SJSA1 (cell line): ENCODE measurements around the gene UBE2D2. TPM values are rescaled to one million over a fixed set of nuclear protein-coding genes. Genes with fewer than 3 reads are reported as not detected.

ENCODE experiments used
- DNase-seq, 2 experiments: peaks; one replicate each; pipeline ENCODE4 v3.0.0-alpha.2; 2015 to 2020; ENCODE audit warnings: low spot score in 2 of 2, low read depth in 1 of 2
- H3K27ac ChIP-seq: fragments of 250-450 bp; sonication (Bioruptor Pico); 2 replicates; pipeline ENCODE4 v1.5.1; 2020; ENCODE audit warnings: mild to moderate bottlenecking, moderate library complexity
- H3K27me3 ChIP-seq: fragments of 250-450 bp; sonication (Bioruptor Pico); replicated peaks from 2 replicates; pipeline ENCODE4 v1.5.1; 2020; ENCODE audit warnings: mild to moderate bottlenecking, moderate library complexity
- H3K36me3 ChIP-seq: fragments of 250-450 bp; sonication (Bioruptor Pico); 2 replicates; pipeline ENCODE4 v1.5.1; 2020; ENCODE audit warnings: mild to moderate bottlenecking
- H3K4me1 ChIP-seq: fragments of 250-450 bp; sonication (Bioruptor Pico); replicated peaks from 2 replicates; pipeline ENCODE4 v1.6.1; 2021; ENCODE audit warnings: mild to moderate bottlenecking
- H3K4me3 ChIP-seq: fragments of 250-450 bp; sonication (Bioruptor Pico); 2 replicates; pipeline ENCODE4 v1.5.1; 2020; ENCODE audit warnings: mild to moderate bottlenecking
- H3K9me3 ChIP-seq: fragments of 250-450 bp; sonication (Bioruptor Pico); replicated peaks from 2 replicates; pipeline ENCODE4 v1.5.1; 2020; ENCODE audit warnings: mild to moderate bottlenecking
- total RNA-seq: library from RNA; depleted of rRNA; stranded (reverse); fragments of >200 nt; shearing (Covaris generic); gene quantifications from 2 replicates; pipeline ENCODE4 v1.2.3, GENCODE V29; 2014

Gene UBE2D2
- total RNA-seq, 1 experiment from 2014 or later = 159 TPM

DNA sequence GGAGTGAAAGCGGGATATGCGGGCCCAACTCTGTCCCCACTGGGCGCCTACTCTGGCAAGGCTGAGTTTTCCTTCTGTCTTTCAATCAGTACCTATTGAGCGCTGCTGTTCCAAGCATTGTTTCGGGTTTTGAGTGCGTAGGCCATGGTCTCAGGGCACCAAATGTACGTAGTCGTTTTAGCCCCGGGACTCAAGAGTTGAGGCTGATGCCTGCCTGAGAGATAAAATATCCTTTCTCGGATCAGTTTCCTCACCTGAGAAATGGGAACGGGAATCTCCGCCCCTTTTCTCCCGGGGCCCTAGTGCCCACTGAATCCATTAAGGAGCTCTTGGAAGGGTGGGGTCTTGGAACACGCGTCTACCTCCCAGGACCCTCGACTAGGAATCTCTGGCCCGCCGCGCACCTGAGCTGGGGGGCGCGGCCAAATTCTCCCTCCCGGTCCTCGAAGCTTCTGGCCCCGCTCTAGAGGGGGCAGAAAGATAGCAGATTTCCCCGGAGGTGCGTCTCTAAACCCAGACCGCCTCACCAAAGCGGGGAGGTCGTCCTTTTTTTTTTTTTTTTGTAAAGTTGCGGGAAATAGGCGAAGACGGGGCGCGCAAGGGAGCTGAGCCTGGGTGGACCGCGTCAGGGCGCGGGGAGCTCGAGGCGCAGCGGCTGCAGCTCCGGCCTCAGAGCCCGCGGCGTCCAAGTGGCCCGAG lies 86.5 kb downstream of the UBE2D2 start:
- H3K4me1 ChIP-seq = peaks cover 37% of the 10 kb centered on the region
- no peaks in the 10 kb centered on the region for H3K27me3 ChIP-seq
- H3K9me3 ChIP-seq = no peaks in the 10 kb centered on the region
- peaks cover 18% of the 10 kb centered on the region for H3K36me3 ChIP-seq
- peak overlapping the region; percentile 95 for H3K4me3 ChIP-seq
- no peak overlapping the region for H3K27ac ChIP-seq
- peak in 1 of 2 experiments; percentile 56 for DNase-seq

DNA sequence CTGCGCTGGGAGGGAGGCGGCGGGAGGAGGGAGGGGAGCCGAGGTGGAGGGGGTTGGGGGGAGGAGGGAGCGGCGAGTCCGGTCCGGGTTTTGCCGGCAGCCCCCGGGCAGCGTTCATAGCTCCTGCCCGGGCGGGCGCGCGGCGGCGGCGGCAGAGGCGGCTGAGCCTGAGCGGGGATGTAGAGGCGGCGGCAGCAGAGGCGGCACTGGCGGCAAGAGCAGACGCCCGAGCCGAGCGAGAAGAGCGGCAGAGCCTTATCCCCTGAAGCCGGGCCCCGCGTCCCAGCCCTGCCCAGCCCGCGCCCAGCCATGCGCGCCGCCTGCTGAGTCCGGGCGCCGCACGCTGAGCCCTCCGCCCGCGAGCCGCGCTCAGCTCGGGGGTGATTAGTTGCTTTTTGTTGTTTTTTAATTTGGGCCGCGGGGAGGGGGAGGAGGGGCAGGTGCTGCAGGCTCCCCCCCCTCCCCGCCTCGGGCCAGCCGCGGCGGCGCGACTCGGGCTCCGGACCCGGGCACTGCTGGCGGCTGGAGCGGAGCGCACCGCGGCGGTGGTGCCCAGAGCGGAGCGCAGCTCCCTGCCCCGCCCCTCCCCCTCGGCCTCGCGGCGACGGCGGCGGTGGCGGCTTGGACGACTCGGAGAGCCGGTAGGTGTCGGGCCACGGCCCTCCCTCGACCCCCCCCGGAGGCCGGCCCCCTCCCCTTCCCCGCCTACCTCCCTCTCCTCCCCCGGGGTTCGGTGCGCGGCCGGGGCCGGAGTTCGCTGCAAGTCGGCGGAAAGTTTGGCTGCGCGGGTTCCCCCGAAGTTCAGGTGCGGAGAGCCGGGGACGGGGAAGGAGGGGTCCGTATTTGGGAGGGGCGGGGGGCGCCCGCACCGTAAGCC lies 87.3 kb downstream of the UBE2D2 start, which contains the start of gene CXXC5:
TSS of gene CXXC5 (plus strand) at position 145 of the 877 bp plus-strand sequence. CDS start 32,175 bp downstream, outside the sequence.
- Histone ChIP-seq H3K27me3 (no peaks in the 10 kb centered on the region), H3K27ac (peak within 1 kb of the TSS; percentile 4; the same call in 1 of the 2 replicates), H3K9me3 (no peaks in the 10 kb centered on the region), H3K4me3 (peak within 1 kb of the TSS; percentile 95), H3K4me1 (peaks cover 45% of the 10 kb centered on the region), H3K36me3 (peaks cover 21% of the 10 kb centered on the region)
- DNase-seq = peak; percentile 92 to 94

DNA sequence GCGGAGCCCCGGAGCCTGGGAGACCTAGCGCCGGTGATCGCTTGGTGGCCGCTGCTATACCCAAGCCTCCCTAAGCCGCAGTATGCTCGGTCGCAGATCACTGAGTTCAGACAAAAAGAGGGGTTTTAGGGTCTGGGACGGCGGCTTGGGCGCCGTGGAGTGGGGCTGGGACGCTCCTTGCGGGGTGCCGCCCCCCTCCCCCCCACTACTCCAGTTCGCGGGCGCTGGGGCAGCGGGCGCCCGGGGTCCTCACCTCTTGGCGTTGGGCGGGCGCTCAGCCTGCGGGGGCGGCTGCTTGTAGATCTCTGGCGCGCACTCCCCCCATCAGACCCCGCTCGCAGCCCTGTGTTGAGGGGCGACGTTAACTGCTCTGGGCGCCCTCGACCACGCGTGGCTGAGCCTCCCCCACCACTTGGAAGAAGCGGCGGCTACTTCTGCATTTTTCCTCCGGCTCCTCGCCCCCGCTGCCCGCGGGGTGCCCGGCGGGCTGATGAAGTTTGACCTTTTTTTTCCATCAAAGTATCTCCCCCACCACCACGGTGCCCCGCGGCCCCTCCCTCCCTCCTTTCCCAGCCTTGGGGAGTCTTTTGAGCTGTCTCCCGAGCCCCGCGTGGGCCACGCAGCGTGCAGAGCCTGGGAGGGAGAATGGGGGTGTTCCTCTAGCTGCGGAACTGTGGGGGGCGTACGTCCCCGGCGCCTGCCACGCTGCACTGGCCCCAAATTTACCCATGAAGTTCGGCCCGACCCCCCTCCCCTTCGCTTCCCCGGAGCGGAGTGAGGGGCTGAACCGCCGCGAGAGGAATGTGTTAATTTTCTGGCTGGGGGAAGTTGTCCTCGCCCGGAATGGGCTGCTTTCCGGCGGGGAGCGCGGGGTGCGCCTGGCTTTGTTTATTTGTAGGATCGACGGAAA lies 88.2 kb downstream of the UBE2D2 start:
- H3K4me1 ChIP-seq = peaks cover 54% of the 10 kb centered on the region
- H3K4me3 ChIP-seq = peak overlapping the region; percentile 95
- H3K27ac ChIP-seq = 0 out of 2 replicates have a peak overlapping the region, but pooled peaks have one; percentile 4
- DNase-seq = peak in 1 of 2 experiments; percentile 71
- peaks cover 26% of the 10 kb centered on the region for H3K36me3 ChIP-seq
- no peaks in the 10 kb centered on the region for H3K9me3 ChIP-seq
- no peaks in the 10 kb centered on the region for H3K27me3 ChIP-seq

DNA sequence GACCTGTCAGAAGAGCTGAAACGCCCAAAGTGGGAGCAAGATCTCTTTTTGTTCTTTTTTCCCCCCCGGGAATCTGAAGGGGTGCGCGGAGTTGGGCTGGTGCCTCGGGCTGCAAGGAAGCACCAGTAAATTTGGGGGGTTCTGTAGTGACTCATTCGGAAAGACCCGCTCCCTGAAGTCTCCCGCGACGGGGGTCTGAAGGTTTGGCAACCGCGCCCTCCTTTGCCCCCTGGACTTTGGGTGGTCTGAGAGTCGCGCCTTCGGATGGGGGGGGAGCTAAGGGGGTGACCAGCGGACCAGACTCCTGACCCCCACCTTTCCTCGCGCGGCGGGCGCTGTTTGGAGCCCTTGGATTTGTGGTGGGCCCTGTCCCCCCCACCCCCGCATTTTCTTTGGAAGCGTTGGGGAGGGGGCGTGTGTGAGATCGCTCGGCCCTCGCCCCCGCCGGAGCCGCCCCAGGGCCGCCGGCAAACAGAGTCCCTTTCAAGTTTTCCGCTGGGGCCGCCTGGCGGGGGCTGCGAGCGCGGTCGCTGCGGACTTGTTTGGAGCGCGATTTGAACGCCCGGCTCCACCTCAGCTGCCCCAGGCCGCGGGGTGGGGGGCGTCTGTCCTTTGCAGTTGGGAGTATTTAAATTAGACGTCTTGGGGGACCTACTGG lies 89.0 kb downstream of the UBE2D2 start:
- DNase-seq = peak in 1 of 2 experiments; percentile 47
- H3K36me3 ChIP-seq = peaks cover 26% of the 10 kb centered on the region
- peak overlapping the region; percentile 23; the same call in 1 of the 2 replicates for H3K27ac ChIP-seq
- H3K27me3 ChIP-seq = no peaks in the 10 kb centered on the region
- H3K4me1 ChIP-seq = peaks cover 62% of the 10 kb centered on the region
- no peaks in the 10 kb centered on the region for H3K9me3 ChIP-seq
- peak overlapping the region; percentile 95 for H3K4me3 ChIP-seq

DNA sequence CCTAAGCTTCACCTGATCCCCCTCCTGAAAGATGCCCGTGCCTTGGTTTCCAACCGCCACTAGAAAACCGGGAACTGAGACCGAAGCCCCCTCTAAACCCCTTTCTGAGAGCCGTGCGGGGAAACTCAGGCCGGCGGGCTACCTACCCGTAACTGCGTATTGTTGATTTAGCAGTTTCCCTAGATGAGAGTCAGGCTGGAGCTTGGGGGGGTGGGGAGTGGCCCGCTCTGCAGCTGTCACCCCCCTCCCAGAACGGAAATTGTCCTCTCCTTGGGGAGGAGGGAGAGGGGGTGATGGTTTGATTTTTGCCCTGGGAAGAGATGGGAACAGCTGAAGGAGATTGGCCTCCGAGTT lies 89.5 kb downstream of the UBE2D2 start:
- Histone ChIP-seq H3K27me3 (no peaks in the 10 kb centered on the region), H3K9me3 (no peaks in the 10 kb centered on the region), H3K4me1 (peaks cover 67% of the 10 kb centered on the region), H3K4me3 (peak overlapping the region; percentile 95), H3K27ac (peak overlapping the region; percentile 23; the same call in 1 of the 2 replicates), H3K36me3 (peaks cover 26% of the 10 kb centered on the region)
- DNase-seq = peak in 1 of 2 experiments; percentile 38

DNA sequence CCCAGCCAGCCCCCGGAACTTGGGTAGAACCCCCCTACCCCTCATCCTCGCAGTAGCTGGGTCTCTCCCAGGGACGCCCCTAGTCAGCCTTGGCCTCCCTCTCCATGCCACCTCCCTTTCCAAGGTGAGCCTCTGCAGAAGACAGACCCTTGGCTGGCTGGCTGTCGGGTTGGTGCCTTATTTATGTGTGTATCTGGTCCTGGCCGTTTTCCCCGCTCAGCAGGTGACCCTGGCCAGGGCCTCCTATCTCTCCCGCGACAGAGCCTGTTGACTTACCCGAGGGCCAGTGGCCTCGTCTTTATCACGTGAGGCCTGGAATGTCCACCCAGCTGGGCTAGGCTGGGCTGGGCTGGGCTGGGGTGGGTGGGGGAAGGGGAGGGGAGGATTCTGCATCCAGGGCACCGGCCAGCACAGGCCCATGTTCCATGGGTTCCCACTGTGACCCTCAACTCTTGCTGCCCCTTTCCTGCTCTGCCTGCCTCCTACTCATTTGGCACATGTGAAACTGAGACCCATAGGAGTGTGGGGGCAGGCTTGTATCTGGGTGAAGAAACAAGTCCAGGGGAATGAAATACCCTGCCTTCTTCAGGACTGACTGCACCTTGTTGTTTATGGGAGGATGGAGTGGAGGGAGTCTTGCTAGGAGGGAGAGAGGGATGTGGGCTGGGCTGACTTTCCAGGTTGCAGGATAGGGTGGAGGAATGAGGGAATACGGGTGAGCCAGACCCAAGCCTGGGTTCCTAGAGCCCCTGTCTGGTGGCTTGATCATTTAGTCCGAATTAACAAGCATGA lies 90.1 kb downstream of the UBE2D2 start:
- Histone ChIP-seq H3K27ac (0 out of 2 replicates have a peak overlapping the region, but pooled peaks have one; percentile 68), H3K4me1 (peaks cover 73% of the 10 kb centered on the region)
- peak in 1 of 2 experiments; percentile 37 for DNase-seq

DNA sequence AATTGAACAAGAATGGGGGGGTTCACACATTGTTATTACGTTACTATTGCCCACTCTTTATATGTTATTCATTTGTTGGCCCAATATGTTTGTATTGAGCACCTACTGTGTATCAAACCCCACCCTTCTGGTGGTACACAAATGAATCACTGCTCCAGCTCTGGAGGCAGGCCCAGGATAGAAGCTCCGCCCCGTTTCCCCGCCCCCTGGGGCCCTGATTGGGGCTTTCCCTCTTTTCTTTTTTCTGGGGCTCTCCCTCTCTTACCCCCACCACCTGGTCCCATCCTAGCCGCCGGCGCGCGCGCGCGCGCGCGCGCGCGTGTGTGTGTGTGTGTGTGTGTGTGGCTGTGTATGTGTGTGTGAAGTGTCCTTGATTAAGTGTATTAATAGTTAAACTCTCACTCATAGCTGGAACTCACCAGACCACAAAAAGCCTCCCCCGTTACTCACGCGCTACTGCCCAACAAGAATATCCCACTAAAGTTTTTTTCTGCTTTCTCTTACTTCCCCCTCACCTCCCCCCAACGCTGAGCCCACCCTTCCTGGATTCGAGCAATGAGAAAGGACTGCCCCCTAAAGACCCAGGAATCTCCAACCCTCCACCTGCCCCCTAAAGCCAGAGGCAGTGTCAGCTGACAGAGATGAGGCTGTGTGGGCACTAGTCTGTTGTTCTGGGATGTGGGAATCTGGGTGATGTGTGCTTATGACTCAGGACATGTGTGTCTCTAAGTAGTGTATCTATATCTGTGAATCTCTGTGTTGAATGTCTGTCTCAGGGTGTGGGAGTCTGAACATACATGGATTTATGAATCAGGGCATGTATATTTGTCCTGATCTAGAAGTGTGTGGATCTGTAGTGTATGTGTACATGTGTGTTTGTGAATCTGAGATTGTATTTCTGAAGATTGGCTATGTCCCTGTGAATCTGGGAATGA lies 91.0 kb downstream of the UBE2D2 start:
- Histone ChIP-seq H3K27me3 (no peaks in the 10 kb centered on the region), H3K36me3 (peaks cover 35% of the 10 kb centered on the region), H3K4me1 (peaks cover 82% of the 10 kb centered on the region), H3K9me3 (no peaks in the 10 kb centered on the region), H3K4me3 (peak overlapping the region; percentile 2), H3K27ac (peak overlapping the region; percentile 68)
- peak; percentile 87 to 94 for DNase-seq

More for the DNA sequence above, 90.1 kb downstream of the UBE2D2 start:
- peaks cover 30% of the 10 kb centered on the region for H3K36me3 ChIP-seq
- no peaks in the 10 kb centered on the region for H3K27me3 ChIP-seq
- H3K9me3 ChIP-seq = no peaks in the 10 kb centered on the region
- peak overlapping the region; percentile 95 for H3K4me3 ChIP-seq

DNA sequence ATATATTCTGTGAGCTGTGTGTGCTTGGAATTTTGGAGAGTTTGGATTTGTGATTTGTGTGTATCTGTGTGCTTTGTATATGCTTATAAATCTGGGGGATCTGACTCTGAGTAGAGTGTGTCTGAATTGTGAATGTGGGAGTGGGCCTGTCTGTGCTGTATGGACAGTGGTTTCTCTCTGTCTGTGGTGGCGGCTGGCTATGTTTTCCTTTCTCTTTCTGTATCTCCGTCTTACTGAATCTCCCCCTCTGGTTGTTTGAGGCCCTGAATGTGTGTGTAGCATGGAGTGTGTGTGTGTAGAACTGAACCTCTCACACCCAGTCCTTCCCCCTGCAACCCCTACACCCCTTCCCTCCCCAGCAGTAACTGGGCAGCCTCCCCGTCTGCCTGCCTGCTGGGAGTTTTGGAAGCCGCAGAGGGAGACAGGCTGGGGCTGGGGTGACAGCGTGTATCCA lies 91.7 kb downstream of the UBE2D2 start:
- Histone ChIP-seq H3K27me3 (no peaks in the 10 kb centered on the region), H3K27ac (peak overlapping the region; percentile 68), H3K9me3 (no peaks in the 10 kb centered on the region), H3K36me3 (peaks cover 36% of the 10 kb centered on the region), H3K4me3 (peak overlapping the region; percentile 2; the same call in 1 of the 2 replicates), H3K4me1 (peaks cover 84% of the 10 kb centered on the region)
- no peak for DNase-seq

DNA sequence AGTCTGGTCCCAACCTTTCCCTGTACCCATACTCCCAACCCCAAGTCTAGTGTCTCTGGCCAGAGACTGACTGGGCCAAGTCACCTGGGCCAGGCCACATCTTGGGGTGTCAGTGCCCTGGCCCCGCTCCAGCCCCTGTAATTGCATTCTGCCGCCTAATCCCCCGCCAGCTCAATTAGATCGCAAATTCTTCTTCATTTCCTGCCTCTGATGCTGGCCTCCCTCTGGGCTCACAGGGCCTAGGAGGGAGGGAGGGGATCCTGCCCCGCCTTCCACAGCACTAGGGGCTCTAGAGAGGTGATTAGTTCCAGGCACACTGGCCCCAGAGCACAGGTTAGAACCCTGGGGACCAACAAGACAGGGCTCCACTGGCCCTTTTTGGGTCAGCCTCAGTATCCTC lies 92.5 kb downstream of the UBE2D2 start:
- Histone ChIP-seq H3K4me1 (peaks cover 91% of the 10 kb centered on the region), H3K27me3 (no peaks in the 10 kb centered on the region), H3K9me3 (no peaks in the 10 kb centered on the region), H3K4me3 (no peak overlapping the region), H3K27ac (peak overlapping the region; percentile 68), H3K36me3 (peaks cover 31% of the 10 kb centered on the region)
- no peak for DNase-seq

DNA sequence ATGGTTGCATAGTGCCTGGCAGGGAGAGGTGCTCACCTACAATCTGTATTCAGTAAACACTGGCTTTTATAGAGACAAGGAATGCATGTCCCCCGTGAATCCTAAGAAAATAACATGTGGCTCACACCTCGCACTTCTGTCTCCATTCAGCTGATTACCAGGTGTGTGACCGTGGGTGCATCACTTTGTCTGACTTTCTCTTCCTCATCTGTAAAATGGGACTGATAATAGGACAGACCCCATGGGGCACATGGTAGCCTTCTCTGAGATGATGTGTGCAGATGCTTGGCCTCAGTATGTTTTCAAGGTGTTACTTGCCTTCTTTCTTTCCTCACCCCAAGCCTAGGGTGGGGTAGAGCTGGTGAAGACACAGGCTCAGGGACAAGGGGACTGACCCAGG lies 93.3 kb downstream of the UBE2D2 start:
- Histone ChIP-seq H3K4me3 (no peak overlapping the region), H3K36me3 (peaks cover 26% of the 10 kb centered on the region), H3K9me3 (no peaks in the 10 kb centered on the region), H3K4me1 (peaks cover 100% of the 10 kb centered on the region), H3K27me3 (no peaks in the 10 kb centered on the region), H3K27ac (peak overlapping the region; percentile 77)
- DNase-seq = no peak

DNA sequence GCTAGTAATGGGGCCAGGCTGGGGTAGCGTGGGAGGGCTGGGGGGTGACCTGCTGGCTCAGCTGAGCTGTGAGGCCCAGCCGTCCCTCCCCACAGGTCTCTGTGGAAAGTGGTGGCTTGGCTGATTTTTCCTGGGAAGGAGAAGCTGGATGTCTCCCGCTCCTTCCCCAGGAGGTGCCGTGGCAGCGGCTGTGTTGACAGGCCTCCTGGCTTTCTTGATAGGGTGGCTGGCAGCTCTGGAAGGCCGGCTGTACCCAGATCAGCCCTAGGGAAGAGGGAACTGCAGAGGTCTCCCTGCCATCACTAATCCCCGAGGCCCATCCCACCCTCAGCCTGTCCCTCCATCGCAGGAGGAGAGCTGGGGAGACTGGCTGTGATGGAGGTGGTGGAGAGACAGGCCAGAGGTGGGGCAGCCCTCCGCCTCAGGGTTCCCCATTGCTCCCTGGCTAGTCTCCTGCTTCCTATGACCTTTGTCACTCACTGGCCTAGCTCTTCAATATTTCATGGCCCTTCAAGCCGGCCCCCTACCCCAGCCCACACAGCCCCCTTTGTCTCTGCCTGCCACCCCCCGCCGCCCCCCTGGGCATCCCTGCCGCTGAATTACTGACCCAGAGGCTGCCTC lies 93.8 kb downstream of the UBE2D2 start:
- Histone ChIP-seq H3K27ac (peak overlapping the region; percentile 77), H3K27me3 (no peaks in the 10 kb centered on the region), H3K36me3 (peaks cover 21% of the 10 kb centered on the region), H3K4me3 (no peak overlapping the region), H3K4me1 (peaks cover 100% of the 10 kb centered on the region), H3K9me3 (no peaks in the 10 kb centered on the region)
- peak in 1 of 2 experiments; percentile 47 for DNase-seq
